Thyroid gland (tissue), 4 donors: Measurements from ENCODE around the gene TOM1. TPM values are rescaled to one million over a fixed set of nuclear protein-coding genes. Genes with fewer than 3 reads are reported as not detected.

ENCODE experiments used
- DNase-seq, 2 donors: peaks; one replicate each; pipeline ENCODE4 v3.0.0-alpha.2; 2019
- H3K27ac ChIP-seq, 3 donors: fragments of 200-600 bp; sonication (generic); 1 replicate in 2 of 3; 2 replicates in 1 of 3; pipeline ENCODE4 v1.5.1; 2016 to 2019; ENCODE audit warnings: mild to moderate bottlenecking in 1 of 3, moderate library complexity in 1 of 3
- H3K27me3 ChIP-seq: fragments of 200-600 bp; sonication (generic); one replicate; pipeline ENCODE4 v1.5.1; 2019
- H3K36me3 ChIP-seq, 2 donors: fragments of 200-600 bp; sonication (generic); one replicate each; pipeline ENCODE4 v1.5.1; 2016 to 2019
- H3K4me1 ChIP-seq, 2 donors: fragments of 200-600 bp; sonication (generic); one replicate each; pipeline ENCODE4 v1.5.1; 2017 to 2019
- H3K4me3 ChIP-seq, 3 donors: fragments of 200-600 bp; sonication (generic); replicated peaks in 1 of 3; 1 replicate in 2 of 3; 2 replicates in 1 of 3; pipeline ENCODE4 v1.5.1; 2016; ENCODE audit warnings: mild to moderate bottlenecking in 1 of 3
- H3K9me3 ChIP-seq: fragments of 200-600 bp; sonication (generic); one replicate; pipeline ENCODE4 v1.5.1; 2017
- POLR2A ChIP-seq, 2 donors: fragments of 450-650 bp; IDR thresholded peaks; one replicate each; pipeline ENCODE4 v1.6.1; 2017; ENCODE audit warnings: antibody characterized with exemption in 2 of 2, mild to moderate bottlenecking in 2 of 2, moderate library complexity in 1 of 2
- WGBS, 2 donors: methylation state at CpG; one replicate each; pipeline ENCODE4 v1.1.5; 2017; 5-methylcytosine and 5-hydroxymethylcytosine counted together
- intact Hi-C: fragments of 100-400 bp; cut with DNase I; formaldehyde crosslinking; loops from one replicate; pipeline ENCODE4 v1.15.1; 2023
- total RNA-seq, 4 donors: library from RNA; depleted of rRNA; stranded (reverse); fragments of >200 nt; gene quantifications; one replicate each; pipeline ENCODE4 v1.2.3, GENCODE V29; 2016
- TF ChIP-seq, protein P1 (sequence below), 6 experiments: fragments of 200-600 bp in 3 of 6; fragments of 450-650 bp in 3 of 6; sonication (generic) in 3 of 6; IDR thresholded peaks; one replicate each; pipeline ENCODE4 v1.5.1; 2016 to 2019; ENCODE audit warnings: antibody characterized with exemption in 6 of 6, mild to moderate bottlenecking in 2 of 6, inconsistent platforms in 1 of 6, moderate library complexity in 1 of 6

The TOM1 gene
- total RNA-seq, 4 donors from 2014 or later, result 60.5 to 87.1 (median 79.9) TPM

DNA sequence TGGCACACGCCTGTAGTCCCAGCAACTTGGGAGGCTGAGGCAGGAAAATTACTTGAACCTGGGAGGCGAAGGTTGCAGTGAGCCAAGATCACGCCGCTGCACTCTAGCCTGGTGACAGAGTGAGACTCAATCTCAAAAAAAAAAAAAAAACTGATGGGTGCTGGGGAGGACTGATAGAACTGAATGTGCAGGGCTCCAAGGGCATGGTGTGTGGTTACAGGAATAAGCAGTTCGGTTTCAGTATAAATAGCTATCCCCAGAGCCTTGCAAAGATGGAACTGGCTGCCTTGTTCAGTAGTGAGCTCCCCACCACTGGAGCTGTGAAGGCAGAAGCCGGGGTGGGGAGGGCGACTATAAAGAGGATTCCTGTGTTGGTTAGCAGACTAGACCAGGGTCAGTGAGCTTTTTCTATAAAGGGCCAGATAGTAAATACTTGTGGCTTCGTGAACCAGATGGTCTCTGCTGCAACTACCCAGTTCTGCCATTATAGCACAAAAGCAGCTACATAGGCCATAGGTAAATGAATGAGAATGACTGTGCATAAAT lies 5.9 kb downstream of the TOM1 start:
- peaks cover 11 to 14% of the 10 kb centered on the region in 2 donors for H3K4me1 ChIP-seq
- intact Hi-C loops, result no loop called here
- no peaks in the 10 kb centered on the region for H3K27me3 ChIP-seq
- H3K9me3 ChIP-seq, result no peaks in the 10 kb centered on the region
- H3K27ac ChIP-seq, result no peak overlapping the region
- 84 to 89% methylated on average over 8 of the region's 8 CpGs for WGBS, 2 donors
- TF ChIP-seq, protein P1, sequence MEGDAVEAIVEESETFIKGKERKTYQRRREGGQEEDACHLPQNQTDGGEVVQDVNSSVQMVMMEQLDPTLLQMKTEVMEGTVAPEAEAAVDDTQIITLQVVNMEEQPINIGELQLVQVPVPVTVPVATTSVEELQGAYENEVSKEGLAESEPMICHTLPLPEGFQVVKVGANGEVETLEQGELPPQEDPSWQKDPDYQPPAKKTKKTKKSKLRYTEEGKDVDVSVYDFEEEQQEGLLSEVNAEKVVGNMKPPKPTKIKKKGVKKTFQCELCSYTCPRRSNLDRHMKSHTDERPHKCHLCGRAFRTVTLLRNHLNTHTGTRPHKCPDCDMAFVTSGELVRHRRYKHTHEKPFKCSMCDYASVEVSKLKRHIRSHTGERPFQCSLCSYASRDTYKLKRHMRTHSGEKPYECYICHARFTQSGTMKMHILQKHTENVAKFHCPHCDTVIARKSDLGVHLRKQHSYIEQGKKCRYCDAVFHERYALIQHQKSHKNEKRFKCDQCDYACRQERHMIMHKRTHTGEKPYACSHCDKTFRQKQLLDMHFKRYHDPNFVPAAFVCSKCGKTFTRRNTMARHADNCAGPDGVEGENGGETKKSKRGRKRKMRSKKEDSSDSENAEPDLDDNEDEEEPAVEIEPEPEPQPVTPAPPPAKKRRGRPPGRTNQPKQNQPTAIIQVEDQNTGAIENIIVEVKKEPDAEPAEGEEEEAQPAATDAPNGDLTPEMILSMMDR (IDR thresholded peaks at IDR 0.05), result no peak
- no peak for TF ChIP-seq POLR2A (IDR thresholded peaks at IDR 0.05)
- no peaks in the 10 kb centered on the region for H3K36me3 ChIP-seq
- H3K4me3 ChIP-seq, result no peak overlapping the region
- DNase-seq, result no peak

DNA sequence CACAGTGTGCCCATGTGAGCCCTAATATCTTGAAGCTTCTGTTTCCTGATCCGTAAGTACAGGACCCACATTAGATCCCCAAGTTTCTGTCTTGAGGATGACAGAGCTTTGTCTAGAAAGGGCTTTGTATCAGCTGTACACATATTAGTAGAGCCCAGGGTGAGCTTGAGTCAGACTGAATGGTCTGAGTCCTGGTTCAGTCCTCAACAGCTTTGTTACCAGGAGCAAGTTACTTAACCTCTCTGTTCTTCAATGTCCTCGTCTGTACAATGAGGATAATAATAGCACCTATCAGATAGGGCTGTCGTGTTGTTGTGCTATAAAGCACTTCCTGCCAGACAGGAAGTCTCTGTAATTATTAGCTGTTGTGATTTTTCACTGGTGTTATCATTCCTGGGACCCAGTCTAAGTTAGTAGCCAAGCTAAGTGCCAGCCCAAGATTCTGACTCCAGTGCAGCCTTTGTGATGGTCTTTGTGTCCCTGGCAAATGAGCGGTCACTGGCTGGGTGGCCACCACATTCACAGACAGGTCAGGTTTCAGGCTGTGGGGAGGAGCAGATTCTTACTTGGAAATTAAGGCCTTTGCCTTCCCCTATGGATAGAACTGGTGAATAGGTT lies 6.8 kb downstream of the TOM1 start:
- H3K4me3 ChIP-seq, result no peak overlapping the region
- no peaks in the 10 kb centered on the region for H3K9me3 ChIP-seq
- TF ChIP-seq, protein P1 (IDR thresholded peaks at IDR 0.05), result no peak
- TF ChIP-seq POLR2A (IDR thresholded peaks at IDR 0.05), result no peak
- no peaks in the 10 kb centered on the region for H3K36me3 ChIP-seq
- DNase-seq, result no peak
- no peaks in the 10 kb centered on the region for H3K27me3 ChIP-seq
- 65 to 66% methylated on average over 4 of the region's 4 CpGs for WGBS, 2 donors
- H3K27ac ChIP-seq, result no peak overlapping the region
- intact Hi-C loops, result no loop called here
- H3K4me1 ChIP-seq, result peaks cover 4 to 6% of the 10 kb centered on the region in 2 donors

- Histone ChIP-seq H3K4me1 (peaks cover 5 to 7% of the 10 kb centered on the region in 2 donors), H3K27ac (no peak overlapping the region), H3K36me3 (no peaks in the 10 kb centered on the region), H3K9me3 (no peaks in the 10 kb centered on the region), H3K27me3 (no peaks in the 10 kb centered on the region), H3K4me3 (no peak overlapping the region)
- 82 to 83% methylated on average over 9 of the region's 9 CpGs for WGBS, 2 donors
- intact Hi-C loops, result no loop called here
- no peak for DNase-seq
- TF ChIP-seq POLR2A (IDR thresholded peaks at IDR 0.05), result no peak
- TF ChIP-seq, protein P1 (IDR thresholded peaks at IDR 0.05), result no peak
Observed at GRCh38 chr22:35307372-35307771, 7.7 kb downstream of the TOM1 start.

DNA sequence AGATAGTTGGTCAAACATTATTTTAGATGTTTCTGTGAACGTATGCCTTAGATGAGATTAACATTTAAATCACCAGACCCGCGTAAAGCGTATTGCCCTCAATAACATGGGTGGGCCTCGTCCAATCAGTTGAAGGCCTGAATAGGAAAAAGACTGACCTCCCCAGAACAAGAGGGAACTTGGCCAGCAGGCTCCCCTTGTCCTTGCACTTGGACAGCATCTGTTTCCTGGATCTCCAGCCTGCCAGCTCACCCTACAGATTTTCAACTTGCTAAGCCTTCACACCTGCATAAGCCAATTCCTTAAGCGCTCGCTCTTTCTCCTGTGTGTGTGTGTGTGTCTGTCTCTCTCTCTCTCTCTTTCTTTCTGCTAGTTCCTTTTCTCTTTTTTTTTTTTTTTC lies 8.2 kb downstream of the TOM1 start:
- H3K9me3 ChIP-seq, result no peaks in the 10 kb centered on the region
- H3K4me3 ChIP-seq, result no peak overlapping the region
- 91 to 95% methylated on average over 7 of the region's 7 CpGs for WGBS, 2 donors
- no peak for DNase-seq
- peaks cover 10 to 12% of the 10 kb centered on the region in 2 donors for H3K4me1 ChIP-seq
- no peak for TF ChIP-seq POLR2A (IDR thresholded peaks at IDR 0.05)
- TF ChIP-seq, protein P1 (IDR thresholded peaks at IDR 0.05), result no peak
- intact Hi-C loops, result no loop called here
- no peak overlapping the region for H3K27ac ChIP-seq
- no peaks in the 10 kb centered on the region for H3K27me3 ChIP-seq
- H3K36me3 ChIP-seq, result no peaks in the 10 kb centered on the region

DNA sequence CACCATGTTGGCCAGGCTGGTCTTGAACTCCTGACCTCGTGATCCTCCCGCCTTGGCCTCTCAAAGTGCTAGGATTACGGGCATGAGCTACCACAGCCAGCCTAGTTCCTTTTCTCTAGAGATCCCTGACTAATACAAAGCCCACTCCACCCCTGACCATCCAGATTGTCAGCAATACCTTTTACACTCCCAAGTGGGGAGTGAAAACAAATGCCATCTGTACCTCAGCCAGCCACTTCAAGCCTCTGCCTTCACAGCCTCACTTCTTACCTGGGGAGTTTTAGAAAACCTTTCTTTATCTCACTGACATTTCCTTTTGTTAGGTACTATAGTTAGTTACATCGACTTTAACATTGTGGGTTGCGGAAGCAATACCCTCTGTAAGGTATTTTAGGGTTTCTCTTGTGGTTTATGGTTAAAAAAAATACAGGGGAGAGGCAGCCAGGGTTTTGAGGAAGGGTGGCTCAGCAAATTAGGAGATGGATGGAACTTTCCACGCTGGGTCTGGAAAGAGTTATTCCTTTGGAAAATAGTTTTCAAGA lies 8.9 kb downstream of the TOM1 start:
- intact Hi-C loops, result no loop called here
- 86 to 89% methylated on average over 6 of the region's 6 CpGs for WGBS, 2 donors

More for the DNA sequence above, 8.9 kb downstream of the TOM1 start:
- Histone ChIP-seq H3K4me1 (peaks cover 17 to 19% of the 10 kb centered on the region in 2 donors), H3K27ac (no peak overlapping the region), H3K9me3 (no peaks in the 10 kb centered on the region), H3K27me3 (no peaks in the 10 kb centered on the region), H3K4me3 (no peak overlapping the region), H3K36me3 (no peaks in the 10 kb centered on the region)
- TF ChIP-seq, protein P1 (IDR thresholded peaks at IDR 0.05), result no peak
- no peak for DNase-seq
